Neutrophil (primary cell): Measurements from ENCODE around the gene NKX2-1.

Source experiments
- H3K27ac ChIP-seq: fragments of 200-600 bp; sonication (generic); 2 replicates; pipeline ENCODE4 v1.5.1; 2016; ENCODE audit warnings: mild to moderate bottlenecking, moderate library complexity
- H3K27me3 ChIP-seq: fragments of 200-600 bp; sonication (generic); 2 replicates; pipeline ENCODE4 v1.6.0; 2016; ENCODE audit warnings: mild to moderate bottlenecking
- H3K36me3 ChIP-seq: fragments of 200-600 bp; sonication (generic); 2 replicates; pipeline ENCODE4 v1.5.1; 2017
- H3K4me1 ChIP-seq, 2 experiments: fragments of 200-600 bp in 1 of 2; sonication (generic) in 1 of 2; 1 replicate in 1 of 2; 2 replicates in 1 of 2; pipeline versions ENCODE4 v1.5.1 to v1.6.1; 2013 to 2016; ENCODE audit warnings: low read depth in 1 of 2, low read length in 1 of 2, mild to moderate bottlenecking in 1 of 2, moderate library complexity in 1 of 2; ENCODE audit not compliant: control insufficient read depth in 1 of 2, insufficient read depth in 1 of 2
- H3K4me3 ChIP-seq, 2 experiments: fragments of 200-600 bp in 1 of 2; sonication (generic) in 1 of 2; 1 replicate in 1 of 2; 2 replicates in 1 of 2; pipeline ENCODE4 v1.5.1; 2013 to 2016; ENCODE audit warnings: low read depth in 1 of 2, low read length in 1 of 2, mild to moderate bottlenecking in 1 of 2, moderate library complexity in 1 of 2
- H3K9me3 ChIP-seq: fragments of 200-600 bp; sonication (generic); 2 replicates; pipeline ENCODE4 v1.5.1; 2016
- TF ChIP-seq, protein P1 (sequence below): fragments of 200-600 bp; sonication (generic); IDR thresholded peaks from 2 replicates; pipeline ENCODE4 v1.5.1; 2016; ENCODE audit warnings: antibody characterized with exemption

The NKX2-1 gene

DNA sequence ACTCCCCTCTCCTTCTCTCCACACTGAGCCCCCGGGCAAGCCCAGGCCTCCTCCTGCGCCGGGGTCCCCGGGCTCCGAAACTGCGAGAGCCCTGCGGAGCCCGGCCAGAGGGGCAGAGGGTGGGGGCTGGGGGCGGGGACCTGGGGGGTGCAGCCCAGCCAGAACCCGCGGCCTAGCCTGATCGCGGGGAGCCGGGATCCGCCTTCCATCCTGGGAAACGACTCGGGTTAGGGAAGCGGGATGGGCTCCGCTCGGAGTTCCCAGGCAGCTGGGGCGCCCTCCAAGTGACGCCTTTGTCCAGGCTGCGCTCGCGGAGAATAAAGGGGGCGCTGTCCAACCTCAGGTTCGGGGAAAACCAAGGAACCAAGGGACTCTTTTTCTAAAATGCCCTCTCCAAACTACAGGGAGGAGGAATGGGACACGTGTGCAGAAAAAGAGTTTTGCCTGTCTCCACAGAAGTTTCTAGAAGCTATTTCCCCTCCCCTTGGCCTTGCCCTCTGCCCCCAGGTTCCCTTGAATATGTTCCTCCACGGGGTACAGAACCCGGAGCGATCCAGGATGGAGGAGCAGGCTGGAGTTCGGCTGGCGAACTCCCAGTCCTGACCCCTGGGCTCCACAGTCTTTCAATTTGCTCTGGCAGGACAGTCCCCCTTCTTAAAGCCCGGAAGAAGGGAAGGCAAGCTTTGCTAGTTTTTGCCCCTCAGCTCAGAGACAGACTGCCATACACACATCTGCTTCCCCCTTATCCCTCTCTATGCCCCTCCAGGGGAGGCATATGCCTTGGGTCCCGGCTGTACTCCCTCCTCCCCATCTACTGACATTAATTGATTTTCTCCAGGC is 13.9 kb downstream of the NKX2-1 start:
- H3K27ac ChIP-seq, result no peak overlapping the region
- no peaks in the 10 kb centered on the region for H3K9me3 ChIP-seq
- H3K4me1 ChIP-seq, result no peaks in the 10 kb centered on the region
- H3K27me3 ChIP-seq, result peaks cover 100% of the 10 kb centered on the region
- no peak overlapping the region for H3K4me3 ChIP-seq
- H3K36me3 ChIP-seq, result no peaks in the 10 kb centered on the region
- TF ChIP-seq, protein P1, sequence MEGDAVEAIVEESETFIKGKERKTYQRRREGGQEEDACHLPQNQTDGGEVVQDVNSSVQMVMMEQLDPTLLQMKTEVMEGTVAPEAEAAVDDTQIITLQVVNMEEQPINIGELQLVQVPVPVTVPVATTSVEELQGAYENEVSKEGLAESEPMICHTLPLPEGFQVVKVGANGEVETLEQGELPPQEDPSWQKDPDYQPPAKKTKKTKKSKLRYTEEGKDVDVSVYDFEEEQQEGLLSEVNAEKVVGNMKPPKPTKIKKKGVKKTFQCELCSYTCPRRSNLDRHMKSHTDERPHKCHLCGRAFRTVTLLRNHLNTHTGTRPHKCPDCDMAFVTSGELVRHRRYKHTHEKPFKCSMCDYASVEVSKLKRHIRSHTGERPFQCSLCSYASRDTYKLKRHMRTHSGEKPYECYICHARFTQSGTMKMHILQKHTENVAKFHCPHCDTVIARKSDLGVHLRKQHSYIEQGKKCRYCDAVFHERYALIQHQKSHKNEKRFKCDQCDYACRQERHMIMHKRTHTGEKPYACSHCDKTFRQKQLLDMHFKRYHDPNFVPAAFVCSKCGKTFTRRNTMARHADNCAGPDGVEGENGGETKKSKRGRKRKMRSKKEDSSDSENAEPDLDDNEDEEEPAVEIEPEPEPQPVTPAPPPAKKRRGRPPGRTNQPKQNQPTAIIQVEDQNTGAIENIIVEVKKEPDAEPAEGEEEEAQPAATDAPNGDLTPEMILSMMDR, result no peak

GRCh38 chr14:36505181-36505815 is 14.7 kb downstream of the NKX2-1 start:
- peaks cover 100% of the 10 kb centered on the region for H3K27me3 ChIP-seq
- no peak overlapping the region for H3K4me3 ChIP-seq

GRCh38 chr14:36504771-36505175 is 15.3 kb downstream of the NKX2-1 start:
- Histone ChIP-seq H3K4me3 (no peak overlapping the region), H3K36me3 (no peaks in the 10 kb centered on the region), H3K27me3 (peaks cover 100% of the 10 kb centered on the region), H3K9me3 (no peaks in the 10 kb centered on the region), H3K4me1 (no peaks in the 10 kb centered on the region), H3K27ac (no peak overlapping the region)
- TF ChIP-seq, protein P1, result no peak

More at GRCh38 chr14:36505181-36505815, 14.7 kb downstream of the NKX2-1 start:
- TF ChIP-seq, protein P1, result no peak
- Histone ChIP-seq H3K36me3 (no peaks in the 10 kb centered on the region), H3K27ac (no peak overlapping the region), H3K9me3 (no peaks in the 10 kb centered on the region), H3K4me1 (no peaks in the 10 kb centered on the region)

GRCh38 chr14:36503771-36504741 is 16.0 kb downstream of the NKX2-1 start:
- Histone ChIP-seq H3K36me3 (no peaks in the 10 kb centered on the region), H3K4me3 (no peak overlapping the region), H3K4me1 (no peaks in the 10 kb centered on the region), H3K9me3 (no peaks in the 10 kb centered on the region), H3K27me3 (peaks cover 100% of the 10 kb centered on the region), H3K27ac (no peak overlapping the region)
- TF ChIP-seq, protein P1, result no peak
